Osteoblast (primary cell): ENCODE data around the gene ABCD2. TPM values are rescaled to one million over a fixed set of nuclear protein-coding genes. Genes with fewer than 3 reads are reported as not detected.

Experiments used
- DNase-seq: peaks from one replicate; pipeline ENCODE4 v3.0.0; 2011; ENCODE audit warnings: low spot score, mixed read lengths; ENCODE audit not compliant: insufficient read length; ENCODE audit errors: missing footprints
- H2AFZ ChIP-seq: 2 replicates; pipeline ENCODE4 v1.6.0; 2011; ENCODE audit warnings: mild to moderate bottlenecking, low read length
- H3K27ac ChIP-seq: 2 replicates; pipeline ENCODE4 v1.5.1; 2011; ENCODE audit warnings: mild to moderate bottlenecking, low read depth, low read length, moderate library complexity
- H3K27me3 ChIP-seq: 2 replicates; pipeline ENCODE4 v1.6.0; 2012; ENCODE audit warnings: mild to moderate bottlenecking, control low read depth, inconsistent platforms, low read length, moderate library complexity; ENCODE audit not compliant: insufficient read depth
- H3K36me3 ChIP-seq: 2 replicates; pipeline ENCODE4 v1.5.1; 2011; ENCODE audit warnings: mild to moderate bottlenecking, low read length, control low read depth, moderate library complexity; ENCODE audit not compliant: insufficient read depth
- H3K4me1 ChIP-seq: 2 replicates; pipeline ENCODE4 v1.5.1; 2011; ENCODE audit warnings: mild to moderate bottlenecking, low read length, control low read depth, moderate library complexity; ENCODE audit not compliant: insufficient read depth
- H3K4me2 ChIP-seq: 2 replicates; pipeline ENCODE4 v1.6.0; 2011; ENCODE audit warnings: mild to moderate bottlenecking, low read length; ENCODE audit not compliant: insufficient read depth
- H3K4me3 ChIP-seq: fragments of 200-600 bp; sonication (generic); 3 replicates; pipeline ENCODE4 v1.5.1; 2012; ENCODE audit warnings: mild to moderate bottlenecking, low read length, inconsistent platforms; ENCODE audit not compliant: insufficient read depth
- H3K79me2 ChIP-seq: 2 replicates; pipeline ENCODE4 v1.6.0; 2012; ENCODE audit warnings: mild to moderate bottlenecking, low read length, control low read depth, inconsistent platforms; ENCODE audit not compliant: insufficient read depth
- H3K9me3 ChIP-seq: 2 replicates; pipeline ENCODE4 v1.5.1; 2011; ENCODE audit warnings: low read depth, low read length, control low read depth
- H4K20me1 ChIP-seq: 2 replicates; pipeline ENCODE4 v1.6.0; 2012; ENCODE audit warnings: mild to moderate bottlenecking, low read length, control low read depth; ENCODE audit not compliant: insufficient read depth
- total RNA-seq: library from RNA; depleted of rRNA; stranded (reverse); fragments of >200 nt; gene quantifications from 2 replicates; pipeline ENCODE4 v1.2.3, GENCODE V29; 2012
- TF ChIP-seq, protein P1 (sequence below): IDR thresholded peaks from 2 replicates; pipeline ENCODE4 v1.5.1; 2011; ENCODE audit warnings: mild to moderate bottlenecking, low read depth, low read length, moderate library complexity; ENCODE audit errors: extremely low read depth

Gene ABCD2
- total RNA-seq, 1 donor = under 0.01 TPM

DNA sequence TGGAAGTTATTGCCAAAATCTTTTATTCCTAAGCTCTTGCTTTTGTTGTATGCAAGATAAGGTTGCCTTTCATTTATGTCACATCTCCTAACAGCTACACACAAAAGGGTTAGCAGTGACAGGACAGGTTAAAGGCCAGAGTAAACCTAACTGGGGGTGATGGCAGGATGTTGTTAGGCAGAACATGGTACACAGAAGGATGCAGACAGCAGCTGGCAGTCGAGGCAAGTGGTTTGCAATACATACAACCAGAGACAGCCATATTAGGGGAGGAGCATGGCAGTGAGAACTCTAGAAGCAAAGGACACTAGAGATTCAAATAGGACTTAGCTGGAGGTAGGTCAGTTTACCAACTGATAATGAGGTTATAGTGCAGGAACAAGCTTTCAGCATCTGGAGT, 2.7 kb upstream of the ABCD2 start:
- no peaks in the 10 kb centered on the region for H3K36me3 ChIP-seq
- H3K4me3 ChIP-seq = no peak overlapping the region
- peaks cover 10% of the 10 kb centered on the region for H3K4me1 ChIP-seq
- no peaks in the 10 kb centered on the region for H3K79me2 ChIP-seq
- no peaks in the 10 kb centered on the region for H4K20me1 ChIP-seq
- no peaks in the 10 kb centered on the region for H3K9me3 ChIP-seq
- no peak for DNase-seq
- H3K27me3 ChIP-seq = no peaks in the 10 kb centered on the region
- no peak overlapping the region for H3K27ac ChIP-seq
- no peak overlapping the region for H2AFZ ChIP-seq
- TF ChIP-seq, protein P1, sequence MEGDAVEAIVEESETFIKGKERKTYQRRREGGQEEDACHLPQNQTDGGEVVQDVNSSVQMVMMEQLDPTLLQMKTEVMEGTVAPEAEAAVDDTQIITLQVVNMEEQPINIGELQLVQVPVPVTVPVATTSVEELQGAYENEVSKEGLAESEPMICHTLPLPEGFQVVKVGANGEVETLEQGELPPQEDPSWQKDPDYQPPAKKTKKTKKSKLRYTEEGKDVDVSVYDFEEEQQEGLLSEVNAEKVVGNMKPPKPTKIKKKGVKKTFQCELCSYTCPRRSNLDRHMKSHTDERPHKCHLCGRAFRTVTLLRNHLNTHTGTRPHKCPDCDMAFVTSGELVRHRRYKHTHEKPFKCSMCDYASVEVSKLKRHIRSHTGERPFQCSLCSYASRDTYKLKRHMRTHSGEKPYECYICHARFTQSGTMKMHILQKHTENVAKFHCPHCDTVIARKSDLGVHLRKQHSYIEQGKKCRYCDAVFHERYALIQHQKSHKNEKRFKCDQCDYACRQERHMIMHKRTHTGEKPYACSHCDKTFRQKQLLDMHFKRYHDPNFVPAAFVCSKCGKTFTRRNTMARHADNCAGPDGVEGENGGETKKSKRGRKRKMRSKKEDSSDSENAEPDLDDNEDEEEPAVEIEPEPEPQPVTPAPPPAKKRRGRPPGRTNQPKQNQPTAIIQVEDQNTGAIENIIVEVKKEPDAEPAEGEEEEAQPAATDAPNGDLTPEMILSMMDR = no peak
- H3K4me2 ChIP-seq = no peak overlapping the region

DNA sequence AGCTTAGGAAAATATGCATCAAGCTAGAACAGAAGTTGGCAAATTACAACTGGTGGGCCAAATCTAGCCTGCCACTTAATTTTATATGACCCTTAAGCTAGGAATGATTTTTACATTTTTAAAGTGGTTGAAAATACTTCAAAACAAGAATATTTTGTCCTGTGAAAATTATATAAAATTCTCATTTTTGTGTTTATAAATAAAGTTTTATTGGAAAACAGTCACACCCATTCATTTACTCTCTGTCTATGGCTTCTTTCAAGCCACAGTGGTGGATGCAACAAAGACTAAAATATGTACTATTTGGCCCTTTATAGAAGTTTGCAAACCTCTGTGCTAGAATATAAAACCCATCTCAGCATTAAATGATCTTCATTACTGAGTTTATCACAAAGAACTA, 2.1 kb upstream of the ABCD2 start:
- Histone ChIP-seq H2AFZ (no peak overlapping the region), H3K27ac (no peak overlapping the region), H3K36me3 (no peaks in the 10 kb centered on the region), H3K4me3 (no peak overlapping the region), H3K4me2 (no peak overlapping the region), H4K20me1 (no peaks in the 10 kb centered on the region), H3K9me3 (no peaks in the 10 kb centered on the region), H3K79me2 (no peaks in the 10 kb centered on the region), H3K27me3 (no peaks in the 10 kb centered on the region), H3K4me1 (peaks cover 10% of the 10 kb centered on the region)
- no peak for DNase-seq
- TF ChIP-seq, protein P1 = no peak

DNA sequence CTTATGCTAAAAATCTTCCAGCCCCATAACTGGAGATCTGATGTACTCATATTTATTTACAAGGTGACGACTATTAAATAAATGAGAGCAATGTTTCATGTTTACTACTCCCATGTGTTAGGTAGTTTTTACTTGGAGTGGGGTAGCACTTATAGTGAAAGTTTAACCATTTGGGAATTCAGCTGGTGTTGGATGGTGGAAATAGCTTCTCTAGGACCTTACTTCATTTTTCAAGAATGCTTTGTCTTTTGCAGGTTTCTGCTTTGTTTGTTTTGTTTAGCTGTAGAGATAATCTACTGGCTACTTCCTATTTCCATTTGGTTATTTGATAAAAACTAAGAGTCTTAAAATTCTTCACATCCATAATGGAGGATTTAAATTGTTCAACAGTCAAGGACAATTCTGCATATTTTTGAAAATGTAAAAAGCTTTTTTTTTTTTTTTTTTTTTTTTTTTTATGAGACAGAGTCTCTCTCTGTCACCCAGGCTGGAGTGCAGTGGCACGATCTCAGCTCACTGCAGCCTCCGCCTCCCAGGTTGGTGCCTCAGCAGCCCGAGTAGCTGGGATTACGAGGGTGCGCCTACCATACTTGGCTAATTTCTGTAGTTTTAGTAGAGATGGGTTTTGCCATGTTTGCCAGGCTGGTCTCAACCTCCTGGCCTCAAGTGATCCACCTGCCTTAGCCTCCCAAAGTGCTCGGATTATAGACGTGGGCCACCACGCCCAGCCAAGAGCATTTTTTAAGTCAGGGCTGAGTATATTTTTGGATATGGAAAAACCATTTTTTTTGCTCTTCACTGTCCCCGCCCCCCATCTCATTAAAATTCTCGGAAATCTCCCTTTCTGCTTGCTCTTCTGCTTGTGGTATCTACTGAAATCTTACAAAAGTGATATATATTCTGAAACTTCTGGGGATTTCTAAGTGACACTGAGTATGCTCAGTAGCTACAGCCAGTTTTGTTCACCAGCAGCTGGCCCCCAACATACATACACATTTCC, 1.4 kb upstream of the ABCD2 start:
- peak overlapping the region; percentile 99 for H2AFZ ChIP-seq
- H3K36me3 ChIP-seq = no peaks in the 10 kb centered on the region
- H4K20me1 ChIP-seq = no peaks in the 10 kb centered on the region
- H3K4me2 ChIP-seq = peak overlapping the region; percentile 84
- H3K4me3 ChIP-seq = peak overlapping the region; percentile 80
- TF ChIP-seq, protein P1 = no peak
- DNase-seq = no peak
- peaks cover 10% of the 10 kb centered on the region for H3K4me1 ChIP-seq
- no peaks in the 10 kb centered on the region for H3K27me3 ChIP-seq
- no peak overlapping the region for H3K27ac ChIP-seq
- no peaks in the 10 kb centered on the region for H3K9me3 ChIP-seq
- H3K79me2 ChIP-seq = no peaks in the 10 kb centered on the region

DNA sequence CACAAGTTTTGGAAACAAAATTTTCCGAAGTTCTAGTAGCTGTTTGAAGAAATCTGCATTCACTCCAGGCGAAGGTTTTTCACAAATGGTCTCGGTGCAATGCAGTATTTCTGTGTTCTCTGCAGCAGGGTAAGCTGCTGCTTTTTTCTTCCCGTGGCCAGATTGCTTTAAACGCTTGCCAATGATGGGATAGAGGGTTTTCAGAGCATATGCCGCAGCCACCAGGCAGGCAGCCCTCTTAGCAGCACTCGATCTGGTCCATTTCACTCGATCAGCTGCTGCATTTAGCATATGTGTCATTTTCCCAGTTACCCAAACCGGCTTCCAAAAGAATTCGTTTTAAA, 315 bp downstream of the ABCD2 start:
- H3K4me3 ChIP-seq = peak overlapping the region; percentile 80
- TF ChIP-seq, protein P1 = no peak

More for the DNA sequence above, 315 bp downstream of the ABCD2 start:
- H4K20me1 ChIP-seq = no peaks in the 10 kb centered on the region
- DNase-seq = no peak
- peaks cover 10% of the 10 kb centered on the region for H3K4me1 ChIP-seq
- H3K27ac ChIP-seq = no peak overlapping the region
- H3K9me3 ChIP-seq = no peaks in the 10 kb centered on the region
- no peaks in the 10 kb centered on the region for H3K27me3 ChIP-seq
- H2AFZ ChIP-seq = peak overlapping the region; percentile 99
- H3K36me3 ChIP-seq = no peaks in the 10 kb centered on the region
- H3K4me2 ChIP-seq = peak overlapping the region; percentile 84
- no peaks in the 10 kb centered on the region for H3K79me2 ChIP-seq
